COLO668 (cell line): Measurements from ENCODE around the gene KIF11.
A peak's percentile ranks its signal among the peaks of the same experiment; 100 is the strongest.

Experiments used
- DNase-seq: peaks from one replicate; lab custom pipeline; 2025; ENCODE audit not compliant: unreplicated experiment; lab: John Stamatoyannopoulos, UW

The KIF11 gene

GRCh38 chr10:92699518-92700381 is 106.8 kb downstream of the KIF11 start:
- peak; percentile 29 for DNase-seq

- DNase-seq = no peak
Observed at GRCh38 chr10:92702301-92702916, 109.5 kb downstream of the KIF11 start.
